Measurements from ENCODE around the gene ZSCAN2. TPM values are rescaled to one million over a fixed set of nuclear protein-coding genes. Genes with fewer than 3 reads are reported as not detected.
"Not testable (repeated sequence)": the region's sequence is repeated elsewhere in the genome, so short reads cannot be mapped to it uniquely, and the experiment has no call there.

The ZSCAN2 gene
- total RNA-seq = 6.5 and 7.0 TPM in 2 replicates

- H3K27ac Mint-ChIP-seq = peak within 1 kb of the TSS; percentile 72
- peak; percentile 92 for DNase-seq (ENCODE audit: low spot score)
These were observed at the start of gene ZSCAN2 for GRCh38 chr15:84600687-84601554. Gene ZSCAN2 (plus strand): TSS chr15:84601009. CDS start chr15:84603928, 2,919 bp downstream.

GRCh38 chr15:84551624-84552023, 49.2 kb upstream of the ZSCAN2 start:
- DNase-seq (ENCODE audit: low spot score); intact Hi-C loops (cut with micrococcal nuclease); H3K27me3 Mint-ChIP-seq (ENCODE audit: insufficient read depth); H3K4me3 Mint-ChIP-seq; H3K27ac Mint-ChIP-seq; H3K9me3 Mint-ChIP-seq: not testable (repeated sequence)
- Mint-ChIP-seq H3K4me1 (ENCODE audit: low read depth) (peaks cover 27% of the 10 kb centered on the region), H3K36me3 (ENCODE audit: low read depth) (peaks cover 13% of the 10 kb centered on the region)

More at GRCh38 chr15:84600687-84601554, at the start of gene ZSCAN2:
- intact Hi-C loops (cut with micrococcal nuclease) = loop anchor here (1.0 kb wide), 5 partner anchors 30 to 379 kb away; partner anchors contain the start of genes SEC11A and WDR73
- Mint-ChIP-seq H3K9me3 (no peaks in the 10 kb centered on the region), H3K4me1 (ENCODE audit: low read depth) (peaks cover 57% of the 10 kb centered on the region), H3K36me3 (ENCODE audit: low read depth) (peaks cover 13% of the 10 kb centered on the region), H3K27me3 (ENCODE audit: insufficient read depth) (no peaks in the 10 kb centered on the region), H3K4me3 (peak within 1 kb of the TSS; percentile 89)

- Mint-ChIP-seq H3K27me3 (ENCODE audit: insufficient read depth) (peaks cover 2% of the 10 kb centered on the region), H3K36me3 (ENCODE audit: low read depth) (peaks cover 13% of the 10 kb centered on the region), H3K4me3 (no peak overlapping the region), H3K4me1 (ENCODE audit: low read depth) (peaks cover 19% of the 10 kb centered on the region), H3K9me3 (no peaks in the 10 kb centered on the region), H3K27ac (no peak overlapping the region)
- intact Hi-C loops (cut with micrococcal nuclease) = no loop called here
- DNase-seq (ENCODE audit: low spot score) = no peak
These were observed 47.9 kb upstream of the ZSCAN2 start for GRCh38 chr15:84552896-84553295.

- intact Hi-C loops (cut with micrococcal nuclease); H3K4me3 Mint-ChIP-seq; DNase-seq (ENCODE audit: low spot score); H3K27me3 Mint-ChIP-seq (ENCODE audit: insufficient read depth); H3K9me3 Mint-ChIP-seq; H3K27ac Mint-ChIP-seq; H3K36me3 Mint-ChIP-seq (ENCODE audit: low read depth): not testable (repeated sequence)
- H3K4me1 Mint-ChIP-seq (ENCODE audit: low read depth) = peaks cover 15% of the 10 kb centered on the region
These were observed 44.1 kb upstream of the ZSCAN2 start for GRCh38 chr15:84556690-84557089.

- H3K27me3 Mint-ChIP-seq (ENCODE audit: insufficient read depth) = not testable (repeated sequence)
These were observed 32.8 kb upstream of the ZSCAN2 start for GRCh38 chr15:84568021-84568420.

GRCh38 chr15:84570164-84570735, 30.6 kb upstream of the ZSCAN2 start:
- Mint-ChIP-seq H3K36me3 (ENCODE audit: low read depth) (peaks cover 5% of the 10 kb centered on the region), H3K4me3 (peak overlapping the region; percentile 84), H3K27ac (peak overlapping the region; percentile 90), H3K4me1 (ENCODE audit: low read depth) (peaks cover 11% of the 10 kb centered on the region), H3K27me3 (ENCODE audit: insufficient read depth) (peaks cover 17% of the 10 kb centered on the region), H3K9me3 (no peaks in the 10 kb centered on the region)
- intact Hi-C loops (cut with micrococcal nuclease) = loop anchor here (1.0 to 5.0 kb wide), 3 partner anchors 146 to 412 kb away; partner anchors contain the start of genes PDE8A and SEC11A
- peak; percentile 52 for DNase-seq (ENCODE audit: low spot score)

More at GRCh38 chr15:84568021-84568420, 32.8 kb upstream of the ZSCAN2 start:
- H3K9me3 Mint-ChIP-seq; DNase-seq (ENCODE audit: low spot score); H3K4me3 Mint-ChIP-seq; intact Hi-C loops (cut with micrococcal nuclease); H3K27ac Mint-ChIP-seq; H3K36me3 Mint-ChIP-seq (ENCODE audit: low read depth): not testable (repeated sequence)
- peaks cover 11% of the 10 kb centered on the region for H3K4me1 Mint-ChIP-seq (ENCODE audit: low read depth)

GRCh38 chr15:84572231-84572630, 28.6 kb upstream of the ZSCAN2 start:
- intact Hi-C loops (cut with micrococcal nuclease) = loop anchor here (5.0 kb wide), 1 partner anchor 410 kb away; the partner anchor contains the start of gene PDE8A
- peaks cover 30% of the 10 kb centered on the region for H3K27me3 Mint-ChIP-seq (ENCODE audit: insufficient read depth)
- H3K27ac Mint-ChIP-seq = peak overlapping the region; percentile 29
- H3K4me1 Mint-ChIP-seq (ENCODE audit: low read depth) = peaks cover 11% of the 10 kb centered on the region
- no peaks in the 10 kb centered on the region for H3K9me3 Mint-ChIP-seq
- H3K4me3 Mint-ChIP-seq = no peak overlapping the region
- H3K36me3 Mint-ChIP-seq (ENCODE audit: low read depth) = no peaks in the 10 kb centered on the region
- no peak for DNase-seq (ENCODE audit: low spot score)

GRCh38 chr15:84575493-84575892, 25.3 kb upstream of the ZSCAN2 start:
- Mint-ChIP-seq H3K9me3 (no peaks in the 10 kb centered on the region), H3K4me1 (ENCODE audit: low read depth) (no peaks in the 10 kb centered on the region), H3K36me3 (ENCODE audit: low read depth) (no peaks in the 10 kb centered on the region), H3K27me3 (ENCODE audit: insufficient read depth) (peaks cover 33% of the 10 kb centered on the region), H3K27ac (no peak overlapping the region), H3K4me3 (no peak overlapping the region)
- intact Hi-C loops (cut with micrococcal nuclease) = no loop called here
- DNase-seq (ENCODE audit: low spot score) = no peak

- intact Hi-C loops (cut with micrococcal nuclease); H3K4me3 Mint-ChIP-seq; H3K36me3 Mint-ChIP-seq (ENCODE audit: low read depth); H3K9me3 Mint-ChIP-seq; H3K4me1 Mint-ChIP-seq (ENCODE audit: low read depth); DNase-seq (ENCODE audit: low spot score); H3K27ac Mint-ChIP-seq: not testable (repeated sequence)
- peaks cover 34% of the 10 kb centered on the region for H3K27me3 Mint-ChIP-seq (ENCODE audit: insufficient read depth)
These were observed 22.9 kb upstream of the ZSCAN2 start for GRCh38 chr15:84577891-84578290.

- H3K27ac Mint-ChIP-seq; H3K36me3 Mint-ChIP-seq (ENCODE audit: low read depth); DNase-seq (ENCODE audit: low spot score); H3K4me3 Mint-ChIP-seq; H3K9me3 Mint-ChIP-seq; intact Hi-C loops (cut with micrococcal nuclease): not testable (repeated sequence)
- Mint-ChIP-seq H3K4me1 (ENCODE audit: low read depth) (peaks cover 11% of the 10 kb centered on the region), H3K27me3 (ENCODE audit: insufficient read depth) (peaks cover 36% of the 10 kb centered on the region)
These were observed 21.5 kb upstream of the ZSCAN2 start for GRCh38 chr15:84579261-84579721.

- not testable (repeated sequence) for H3K27ac Mint-ChIP-seq; H3K4me3 Mint-ChIP-seq; H3K9me3 Mint-ChIP-seq; DNase-seq (ENCODE audit: low spot score); H3K36me3 Mint-ChIP-seq (ENCODE audit: low read depth)
- H3K4me1 Mint-ChIP-seq (ENCODE audit: low read depth) = peaks cover 11% of the 10 kb centered on the region
- H3K27me3 Mint-ChIP-seq (ENCODE audit: insufficient read depth) = peaks cover 23% of the 10 kb centered on the region
- intact Hi-C loops (cut with micrococcal nuclease) = loop anchor here (10.0 kb wide), 1 partner anchor 583 kb away; no protein-coding TSS in a partner anchor
These were observed 19.0 kb upstream of the ZSCAN2 start for GRCh38 chr15:84581676-84582428.

GRCh38 chr15:84582583-84583157, 18.1 kb upstream of the ZSCAN2 start:
- H3K36me3 Mint-ChIP-seq (ENCODE audit: low read depth) = no peaks in the 10 kb centered on the region
- intact Hi-C loops (cut with micrococcal nuclease) = loop anchor here (10.0 kb wide), 1 partner anchor 582 kb away; no protein-coding TSS in a partner anchor
- no peaks in the 10 kb centered on the region for H3K9me3 Mint-ChIP-seq
- no peak overlapping the region for H3K4me3 Mint-ChIP-seq
- peaks cover 11% of the 10 kb centered on the region for H3K4me1 Mint-ChIP-seq (ENCODE audit: low read depth)
- no peak overlapping the region for H3K27ac Mint-ChIP-seq
- DNase-seq (ENCODE audit: low spot score) = no peak
- H3K27me3 Mint-ChIP-seq (ENCODE audit: insufficient read depth) = peaks cover 18% of the 10 kb centered on the region

Measured in activated T-helper 1 cell treated with anti-CD3 and anti-CD28 coated beads, Interleukin-12 subunit alpha, Interleukin-12 subunit beta, Interleukin-2, Interleukin-4 antibody, amounts not matched to agents 30 ng/mL and 10 ng/mL and 1 ng/mL, durations not matched to agents 14 hours and 24 hours and 36 hours (primary cell).